Gastroesophageal sphincter (tissue), 4 donors: ENCODE results near the gene H1-8. TPM values are rescaled to one million over a fixed set of nuclear protein-coding genes. Genes with fewer than 3 reads are reported as not detected.

ENCODE experiments used
- ATAC-seq: fragments of 150-250 bp; one replicate; pipeline ENCODE4 v1.9.1; 2016; ENCODE audit warnings: mild to moderate bottlenecking, moderate library complexity
- H3K27ac ChIP-seq, 4 donors: fragments of 200-600 bp; sonication (generic) in 3 of 4; 1 replicate in 3 of 4; 2 replicates in 1 of 4; pipeline ENCODE4 v1.5.1; 2016 to 2019
- H3K27me3 ChIP-seq: fragments of 200-600 bp; sonication (generic); one replicate; pipeline ENCODE4 v1.5.1; 2019
- H3K36me3 ChIP-seq, 2 donors: fragments of 200-600 bp; sonication (generic); one replicate each; pipeline ENCODE4 v1.5.1; 2019; ENCODE audit warnings: control low read depth in 1 of 2
- H3K4me1 ChIP-seq, 3 donors: fragments of 200-600 bp; sonication (generic); 1 replicate in 2 of 3; 2 replicates in 1 of 3; pipeline ENCODE4 v1.5.1; 2016 to 2019; ENCODE audit warnings: control low read depth in 2 of 3
- H3K4me3 ChIP-seq, 2 donors: fragments of 200-600 bp; sonication (generic); one replicate each; pipeline ENCODE4 v1.5.1; 2019; ENCODE audit warnings: mild to moderate bottlenecking in 1 of 2, moderate library complexity in 1 of 2
- H3K9me3 ChIP-seq, 3 donors: fragments of 200-600 bp; sonication (generic); one replicate each; pipeline ENCODE4 v1.5.1; 2017 to 2019; ENCODE audit warnings: control low read depth in 2 of 3
- CTCF ChIP-seq, 4 experiments: fragments of 200-600 bp in 2 of 4; fragments of 450-650 bp in 2 of 4; sonication (generic) in 1 of 4; IDR thresholded peaks; one replicate each; pipeline ENCODE4 v1.5.1; 2017 to 2019; ENCODE audit warnings: antibody characterized with exemption in 4 of 4, mild to moderate bottlenecking in 2 of 4, moderate library complexity in 2 of 4
- EP300 ChIP-seq: sonication (generic); formaldehyde crosslinking; IDR thresholded peaks from one replicate; pipeline ENCODE4 v1.6.1; 2017; ENCODE audit warnings: antibody characterized with exemption, mild to moderate bottlenecking
- POLR2A ChIP-seq, 2 donors: fragments of 450-650 bp; IDR thresholded peaks; one replicate each; pipeline ENCODE4 v1.6.1; 2017; ENCODE audit warnings: antibody characterized with exemption in 2 of 2, mild to moderate bottlenecking in 2 of 2, moderate library complexity in 1 of 2
- POLR2AphosphoS5 ChIP-seq: sonication (generic); formaldehyde crosslinking; IDR thresholded peaks from one replicate; pipeline ENCODE4 v1.6.1; 2017; ENCODE audit warnings: antibody characterized with exemption
- whole genome bisulfite sequencing, 2 donors: methylation state at CpG; one replicate each; pipeline ENCODE4 v1.1.5; 2018; ENCODE audit warnings: low coverage in 1 of 2; 5-methylcytosine and 5-hydroxymethylcytosine counted together
- total RNA-seq, 4 donors: library from RNA; depleted of rRNA; stranded (reverse); fragments of >200 nt; gene quantifications; one replicate each; pipeline ENCODE4 v1.1.0, GENCODE V29; 2016

The H1-8 gene
- total RNA-seq, 4 donors from 2014 or later = not detected

DNA sequence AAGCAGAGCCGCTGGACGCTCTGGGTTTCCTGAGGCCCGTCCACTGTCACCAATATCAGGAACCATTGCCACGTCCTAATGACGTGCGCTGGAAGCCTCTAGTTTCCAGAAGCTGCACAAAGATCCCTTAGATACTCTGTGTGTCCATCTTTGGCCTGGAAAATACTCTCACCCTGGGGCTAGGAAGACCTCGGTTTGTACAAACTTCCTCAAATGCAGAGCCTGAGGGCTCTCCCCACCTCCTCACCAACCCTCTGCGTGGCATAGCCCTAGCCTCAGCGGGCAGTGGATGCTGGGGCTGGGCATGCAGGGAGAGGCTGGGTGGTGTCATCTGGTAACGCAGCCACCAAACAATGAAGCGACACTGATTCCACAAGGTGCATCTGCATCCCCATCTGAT, 11.3 kb upstream of the H1-8 start:
- no peak overlapping the region for H3K27ac ChIP-seq
- TF ChIP-seq POLR2A (IDR thresholded peaks at IDR 0.05) = no peak
- no peak for TF ChIP-seq POLR2AphosphoS5
- TF ChIP-seq CTCF (IDR thresholded peaks at IDR 0.05) = no peak
- TF ChIP-seq EP300 = no peak
- H3K27me3 ChIP-seq = no peaks in the 10 kb centered on the region
- 97 to 100% methylated on average over 2 to 6 of the region's 11 CpGs for WGBS, 2 donors
- peaks cover 0 to 6% (median 0%) of the 10 kb centered on the region in 3 donors for H3K4me1 ChIP-seq
- ATAC-seq = no peak
- H3K36me3 ChIP-seq = no peaks in the 10 kb centered on the region
- H3K9me3 ChIP-seq = no peaks in the 10 kb centered on the region
- H3K4me3 ChIP-seq = no peak overlapping the region

DNA sequence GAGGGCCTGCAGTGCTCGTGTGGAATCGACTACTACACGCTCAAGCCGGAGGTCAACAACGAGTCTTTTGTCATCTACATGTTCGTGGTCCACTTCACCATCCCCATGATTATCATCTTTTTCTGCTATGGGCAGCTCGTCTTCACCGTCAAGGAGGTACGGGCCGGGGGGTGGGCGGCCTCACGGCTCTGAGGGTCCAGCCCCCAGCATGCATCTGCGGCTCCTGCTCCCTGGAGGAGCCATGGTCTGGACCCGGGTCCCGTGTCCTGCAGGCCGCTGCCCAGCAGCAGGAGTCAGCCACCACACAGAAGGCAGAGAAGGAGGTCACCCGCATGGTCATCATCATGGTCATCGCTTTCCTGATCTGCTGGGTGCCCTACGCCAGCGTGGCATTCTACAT, 10.7 kb upstream of the H1-8 start:
- no peaks in the 10 kb centered on the region for H3K9me3 ChIP-seq
- peaks cover 0 to 6% (median 0%) of the 10 kb centered on the region in 3 donors for H3K4me1 ChIP-seq
- no peak overlapping the region for H3K27ac ChIP-seq
- TF ChIP-seq POLR2AphosphoS5 (no peak), EP300 (no peak), CTCF (IDR thresholded peaks at IDR 0.05) (no peak), POLR2A (IDR thresholded peaks at IDR 0.05) (no peak)
- WGBS, 2 donors = 100% methylated on average over 2 to 7 of the region's 20 CpGs
- no peak for ATAC-seq
- H3K4me3 ChIP-seq = no peak overlapping the region
- no peaks in the 10 kb centered on the region for H3K27me3 ChIP-seq
- no peaks in the 10 kb centered on the region for H3K36me3 ChIP-seq

- TF ChIP-seq POLR2A (IDR thresholded peaks at IDR 0.05) (no peak), CTCF (IDR thresholded peaks at IDR 0.05) (no peak), EP300 (no peak), POLR2AphosphoS5 (no peak)
- Histone ChIP-seq H3K36me3 (no peaks in the 10 kb centered on the region), H3K27ac (no peak overlapping the region), H3K4me1 (peaks cover 0 to 6% (median 0%) of the 10 kb centered on the region in 3 donors), H3K27me3 (no peaks in the 10 kb centered on the region), H3K9me3 (no peaks in the 10 kb centered on the region), H3K4me3 (no peak overlapping the region)
- WGBS, 2 donors = 90% methylated on average over 4 of the region's 16 CpGs; no CpG with 5 or more reads in 1 of the 2 donors
- no peak for ATAC-seq
Measured at GRCh38 chr3:129533406-129533805, 9.6 kb upstream of the H1-8 start.

- H3K4me3 ChIP-seq = no peak overlapping the region
- WGBS, 2 donors = 60 to 94% methylated on average over 1 to 3 of the region's 4 CpGs
- H3K36me3 ChIP-seq = no peaks in the 10 kb centered on the region
- no peaks in the 10 kb centered on the region for H3K9me3 ChIP-seq
- peaks cover 0 to 6% (median 0%) of the 10 kb centered on the region in 3 donors for H3K4me1 ChIP-seq
- H3K27ac ChIP-seq = no peak overlapping the region
- no peak for ATAC-seq
- no peak for TF ChIP-seq CTCF (IDR thresholded peaks at IDR 0.05)
- no peak for TF ChIP-seq POLR2AphosphoS5
- no peak for TF ChIP-seq POLR2A (IDR thresholded peaks at IDR 0.05)
- TF ChIP-seq EP300 = no peak
- no peaks in the 10 kb centered on the region for H3K27me3 ChIP-seq
Measured at GRCh38 chr3:129534428-129535027, 8.4 kb upstream of the H1-8 start.

DNA sequence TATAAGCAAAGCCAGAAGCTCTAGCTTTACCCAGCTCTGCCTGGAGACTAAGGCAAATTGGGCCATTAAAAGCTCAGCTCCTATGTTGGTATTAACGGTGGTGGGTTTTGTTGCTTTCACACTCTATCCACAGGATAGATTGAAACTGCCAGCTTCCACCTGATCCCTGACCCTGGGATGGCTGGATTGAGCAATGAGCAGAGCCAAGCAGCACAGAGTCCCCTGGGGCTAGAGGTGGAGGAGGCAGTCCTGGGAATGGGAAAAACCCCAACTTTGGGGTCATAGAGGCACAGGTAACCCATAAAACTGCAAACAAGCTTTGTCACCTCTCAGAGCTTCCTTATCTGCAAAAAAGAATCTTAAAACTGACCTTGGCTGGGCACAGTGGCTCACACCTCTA, 7.9 kb upstream of the H1-8 start:
- no peaks in the 10 kb centered on the region for H3K36me3 ChIP-seq
- 83% methylated on average over 1 of the region's 1 CpG; no CpG with 5 or more reads in 1 of the 2 donors for WGBS, 2 donors
- TF ChIP-seq POLR2A (IDR thresholded peaks at IDR 0.05) = no peak
- no peak for TF ChIP-seq POLR2AphosphoS5
- TF ChIP-seq EP300 = no peak
- no peak for TF ChIP-seq CTCF (IDR thresholded peaks at IDR 0.05)

More for the DNA sequence above, 7.9 kb upstream of the H1-8 start:
- Histone ChIP-seq H3K9me3 (no peaks in the 10 kb centered on the region), H3K4me1 (peaks cover 0 to 2% (median 0%) of the 10 kb centered on the region in 3 donors), H3K4me3 (no peak overlapping the region), H3K27me3 (no peaks in the 10 kb centered on the region), H3K27ac (no peak overlapping the region)
- ATAC-seq = no peak
